GM20431 (cell line): ENCODE data around the gene GJA3.

Source experiments
- in situ Hi-C: fragments of 300-500 bp; cut with MseI, MboI; formaldehyde crosslinking; loops from one replicate; pipeline ENCODE4 v1.15.0; 2020; ENCODE audit warnings: low sequenced_read_pairs; ENCODE audit not compliant: unreplicated experiment

GJA3 gene

GRCh38 chr13:20105161-20105689, 55.6 kb downstream of the GJA3 start:
- in situ Hi-C loops, result no loop called here

DNA sequence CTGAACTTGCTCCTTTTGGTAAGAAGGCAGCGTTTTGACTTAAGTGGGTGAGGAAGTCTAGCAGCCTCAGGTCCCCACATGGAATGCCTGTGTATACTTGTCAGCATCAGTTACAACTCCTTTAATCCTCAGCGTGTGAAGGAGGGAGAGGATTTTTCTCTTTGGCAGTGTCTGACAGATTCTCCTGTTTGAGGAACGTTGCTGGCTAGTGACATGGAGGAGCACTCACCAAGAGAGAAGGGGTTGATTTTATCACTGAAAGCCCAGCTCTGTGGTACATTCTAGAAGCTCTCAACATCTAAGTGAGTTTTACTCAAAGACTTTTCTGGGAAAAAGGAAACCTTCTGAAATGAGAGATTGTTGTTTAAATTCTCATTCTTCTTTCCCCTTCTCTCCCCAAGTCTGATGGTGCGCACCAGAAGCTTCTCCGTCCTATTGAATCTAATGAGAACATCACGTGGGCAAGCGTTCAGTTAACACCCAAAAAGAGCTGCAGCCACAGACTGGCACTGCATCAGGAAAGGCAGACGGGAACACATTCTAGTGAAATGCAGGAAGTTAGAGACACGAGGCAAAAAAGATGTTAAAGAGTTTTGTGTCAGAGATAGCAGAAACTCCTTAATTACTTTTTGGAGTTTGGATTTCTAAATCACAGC, 58.2 kb downstream of the GJA3 start:
- in situ Hi-C loops, result no loop called here

GRCh38 chr13:20101467-20102316, 59.2 kb downstream of the GJA3 start:
- in situ Hi-C loops, result no loop called here

DNA sequence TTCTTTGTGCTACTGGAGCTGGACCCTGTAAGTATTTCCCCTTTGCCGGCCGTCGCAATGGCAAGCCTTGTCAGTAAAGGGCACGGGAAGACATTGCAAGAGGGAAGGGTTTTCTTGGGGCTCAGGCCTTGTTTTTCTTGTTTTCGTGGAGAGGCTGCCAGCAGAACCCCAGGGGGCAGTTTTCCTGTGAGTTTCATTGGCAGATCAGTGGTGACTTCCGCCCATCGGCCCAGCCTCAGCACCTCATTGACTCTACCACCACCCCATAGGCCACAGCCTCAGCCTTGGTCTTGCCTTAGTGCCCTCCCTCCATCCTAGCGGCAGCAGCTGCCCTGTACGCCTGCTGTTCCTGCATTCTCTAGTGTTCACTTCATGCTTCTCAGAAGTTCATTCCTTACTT, 61.5 kb downstream of the GJA3 start:
- in situ Hi-C loops, result no loop called here

- in situ Hi-C loops, result no loop called here
These were observed 66.9 kb downstream of the GJA3 start for GRCh38 chr13:20093951-20094350.

- in situ Hi-C loops, result no loop called here
These were observed 70.5 kb downstream of the GJA3 start for GRCh38 chr13:20090349-20090748.
